ENCODE data around the gene KRTAP5-4.
"Not testable (repeated sequence)": the region's sequence is repeated elsewhere in the genome, so short reads cannot be mapped to it uniquely, and the experiment has no call there.

The KRTAP5-4 gene

DNA sequence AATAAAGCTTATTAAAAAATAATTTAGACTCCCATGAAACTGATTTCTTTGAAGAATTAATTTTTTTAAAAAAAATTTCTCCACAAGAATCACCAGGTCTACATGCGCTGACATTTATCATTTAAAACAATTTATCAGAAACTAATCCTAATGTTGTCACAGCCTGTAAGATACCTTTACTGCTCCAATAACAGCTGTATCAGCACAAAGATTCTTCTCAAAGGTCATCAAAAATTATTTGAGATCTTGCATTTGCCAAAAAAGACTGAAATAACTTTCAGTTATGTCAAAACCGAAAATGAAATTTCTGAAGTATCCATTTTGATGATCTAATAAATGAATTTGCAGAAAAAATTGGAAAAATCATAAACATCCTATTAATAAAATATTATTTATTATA, 15.7 kb upstream of the KRTAP5-4 start:
- DNase-seq (ENCODE audit: low read depth), result no peak

DNA sequence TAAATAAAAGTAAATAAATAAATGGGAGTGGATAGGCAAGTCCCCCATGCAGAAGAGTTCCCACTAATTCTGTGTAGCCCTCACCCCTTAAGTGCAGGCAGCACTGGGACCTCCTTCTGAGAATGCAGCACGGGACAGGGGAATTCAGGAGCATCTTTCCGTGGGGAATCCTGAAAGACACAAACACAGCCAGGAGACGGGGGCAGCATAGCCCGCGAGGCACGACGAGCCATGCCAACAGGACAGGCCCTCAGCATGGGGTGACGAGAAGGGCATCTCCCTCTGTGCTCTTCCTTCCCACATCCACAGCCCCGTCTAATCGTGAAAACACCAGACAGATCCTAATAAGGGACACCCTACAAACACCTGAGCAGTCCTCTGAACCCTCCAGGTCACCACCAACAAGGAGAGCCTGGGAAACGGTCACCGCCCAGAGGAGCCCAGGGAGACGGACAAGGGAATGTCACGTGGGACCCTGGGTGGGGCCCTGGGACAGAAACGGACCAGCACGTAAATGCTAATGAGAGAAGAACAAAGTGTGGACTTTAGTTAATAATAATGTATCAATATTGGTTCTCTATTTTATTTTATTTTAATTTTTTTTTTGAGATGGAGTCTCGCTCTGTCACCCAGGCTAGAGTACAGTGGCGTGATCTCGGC, 14.5 kb upstream of the KRTAP5-4 start:
- DNase-seq (ENCODE audit: low read depth), result no peak

DNA sequence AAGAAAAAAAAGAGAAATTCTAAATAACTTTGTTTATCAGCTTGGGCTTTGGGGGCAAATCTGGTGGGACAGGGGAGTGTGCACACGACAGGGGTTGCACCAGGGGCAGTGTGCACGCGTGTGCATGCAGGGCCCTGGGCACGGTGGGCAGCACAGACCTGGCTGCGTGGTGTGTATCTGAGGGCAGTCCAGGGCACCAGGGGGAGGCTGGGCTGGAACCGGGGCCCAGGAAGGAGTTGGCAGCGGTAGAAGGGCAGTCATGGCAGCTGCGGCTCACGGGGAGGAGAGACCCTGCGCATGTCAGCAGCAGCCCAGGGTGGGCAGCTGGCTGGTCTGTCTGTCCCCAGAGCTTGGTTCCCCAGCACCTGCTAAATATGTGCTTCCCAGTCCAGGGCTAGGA, 11.9 kb upstream of the KRTAP5-4 start:
- DNase-seq (ENCODE audit: low read depth), result no peak

DNA sequence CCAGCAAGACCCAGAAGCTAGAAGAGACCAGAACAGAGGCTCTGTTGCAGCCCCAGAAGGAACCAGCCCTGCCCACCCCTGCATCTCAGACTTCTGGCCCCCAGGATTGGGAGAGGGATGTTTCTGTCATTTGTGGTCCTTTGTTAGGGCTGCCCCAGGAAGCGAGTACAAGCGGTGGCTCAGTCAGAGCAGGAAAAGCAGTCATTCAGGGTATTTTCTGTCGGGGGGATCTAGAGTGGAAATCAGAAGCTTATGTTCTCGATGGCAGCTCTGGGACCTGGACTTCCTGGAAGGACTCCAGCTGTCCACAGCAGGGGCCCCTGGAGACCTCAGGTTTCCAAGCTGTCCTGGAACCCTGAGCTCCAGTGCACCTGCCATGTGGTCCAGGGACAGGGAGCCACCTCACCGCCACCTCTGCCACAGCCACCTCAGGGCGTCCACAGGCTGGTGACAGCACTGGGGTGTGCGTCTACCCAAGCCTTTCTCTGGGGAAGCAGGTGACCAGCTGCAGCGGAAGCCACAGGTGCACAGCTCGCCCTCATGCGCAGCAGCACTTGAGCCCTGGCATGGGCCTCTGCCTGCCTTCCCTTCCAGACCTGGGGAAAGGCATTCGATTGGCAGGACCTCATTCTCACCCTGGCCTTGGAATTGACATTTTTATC, 10.2 kb upstream of the KRTAP5-4 start:
- DNase-seq (ENCODE audit: low read depth), result no peak

DNA sequence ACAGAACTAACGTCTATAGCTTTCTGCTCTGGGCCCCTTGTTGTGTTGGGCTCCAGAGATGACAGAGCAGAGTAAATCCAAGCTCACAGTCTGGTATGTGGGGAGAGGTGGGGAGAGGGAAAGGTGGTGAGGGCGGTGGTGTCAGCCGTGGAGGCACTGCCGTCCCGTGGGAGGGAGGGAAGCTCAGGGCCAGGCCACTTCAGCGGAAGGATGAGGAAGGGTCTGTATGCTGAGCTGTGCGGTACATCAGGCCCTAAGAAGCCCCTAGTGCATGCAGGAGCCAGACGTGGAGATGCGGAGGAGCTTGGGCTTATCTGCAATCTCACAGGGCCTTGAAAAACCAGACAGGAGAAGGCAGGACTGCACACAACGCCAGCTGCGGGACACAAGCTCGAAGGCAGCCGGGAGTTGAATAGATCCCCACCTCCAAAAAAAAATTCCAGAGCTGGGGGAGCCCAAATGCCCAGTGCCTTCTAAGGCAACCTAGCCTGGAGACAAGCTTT, 9.2 kb upstream of the KRTAP5-4 start:
- DNase-seq (ENCODE audit: low read depth), result no peak

DNA sequence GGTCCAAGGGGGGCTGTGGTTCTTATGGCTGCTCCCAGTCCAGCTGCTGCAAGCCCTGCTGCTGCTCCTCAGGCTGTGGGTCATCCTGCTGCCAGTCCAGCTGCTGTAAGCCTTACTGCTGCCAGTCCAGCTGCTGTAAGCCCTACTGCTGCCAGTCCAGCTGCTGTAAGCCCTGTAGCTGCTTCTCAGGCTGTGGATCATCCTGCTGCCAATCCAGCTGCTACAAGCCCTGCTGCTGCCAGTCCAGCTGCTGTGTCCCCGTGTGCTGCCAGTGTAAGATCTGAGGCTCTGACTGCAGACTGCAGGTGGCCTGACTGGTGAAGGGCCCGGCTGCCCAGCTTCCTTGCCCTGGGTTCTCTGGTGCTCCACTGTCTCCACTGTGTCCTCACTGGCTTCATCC, 8.3 kb upstream of the KRTAP5-4 start:
- DNase-seq (ENCODE audit: low read depth), result no peak

DNA sequence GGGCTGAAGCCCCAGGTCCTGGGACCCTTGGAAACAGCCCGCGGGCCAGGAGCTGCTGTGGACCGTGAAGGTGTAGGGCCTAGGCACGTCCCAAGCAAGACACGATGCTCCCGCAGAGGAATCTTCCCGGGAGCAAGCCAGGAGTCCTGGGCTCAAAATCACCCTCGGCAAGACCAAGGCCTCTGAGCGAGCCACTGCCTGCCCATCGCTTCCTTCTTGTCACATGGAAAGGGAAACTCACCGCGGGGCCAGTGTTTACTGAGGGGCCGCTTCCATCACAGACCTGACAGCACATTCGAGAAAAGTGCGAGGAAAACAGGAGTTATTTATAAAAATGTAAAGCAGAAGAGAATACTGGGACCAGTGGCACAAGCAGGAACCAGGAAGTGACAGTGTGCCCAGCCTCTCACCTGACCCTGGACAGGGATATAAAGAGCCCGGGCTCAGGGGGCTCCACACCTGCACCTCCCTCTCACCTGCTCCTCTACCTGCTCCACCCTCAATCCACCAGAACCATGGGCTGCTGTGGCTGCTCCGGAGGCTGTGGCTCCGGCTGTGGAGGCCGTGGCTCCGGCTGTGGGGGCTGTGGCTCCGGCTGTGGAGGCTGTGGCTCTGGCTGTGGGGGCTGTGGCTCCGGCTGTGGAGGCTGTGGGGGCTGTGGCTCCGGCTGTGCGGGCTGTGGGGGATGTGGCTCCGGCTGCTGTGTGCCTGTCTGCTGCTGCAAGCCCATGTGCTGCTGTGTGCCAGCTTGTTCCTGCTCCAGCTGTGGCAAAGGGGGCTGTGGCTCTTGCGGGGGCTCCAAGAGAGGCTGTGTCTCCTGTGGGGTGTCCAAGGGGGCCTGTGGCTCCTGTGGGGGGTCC, 7.6 kb upstream of the KRTAP5-4 start, which contains the start of gene KRTAP5-5:
Gene KRTAP5-5 (plus strand): TSS at position 450 of the 860 bp plus-strand sequence. CDS start 66 bp downstream, at position 516.
- DNase-seq (ENCODE audit: low read depth), result no peak

DNA sequence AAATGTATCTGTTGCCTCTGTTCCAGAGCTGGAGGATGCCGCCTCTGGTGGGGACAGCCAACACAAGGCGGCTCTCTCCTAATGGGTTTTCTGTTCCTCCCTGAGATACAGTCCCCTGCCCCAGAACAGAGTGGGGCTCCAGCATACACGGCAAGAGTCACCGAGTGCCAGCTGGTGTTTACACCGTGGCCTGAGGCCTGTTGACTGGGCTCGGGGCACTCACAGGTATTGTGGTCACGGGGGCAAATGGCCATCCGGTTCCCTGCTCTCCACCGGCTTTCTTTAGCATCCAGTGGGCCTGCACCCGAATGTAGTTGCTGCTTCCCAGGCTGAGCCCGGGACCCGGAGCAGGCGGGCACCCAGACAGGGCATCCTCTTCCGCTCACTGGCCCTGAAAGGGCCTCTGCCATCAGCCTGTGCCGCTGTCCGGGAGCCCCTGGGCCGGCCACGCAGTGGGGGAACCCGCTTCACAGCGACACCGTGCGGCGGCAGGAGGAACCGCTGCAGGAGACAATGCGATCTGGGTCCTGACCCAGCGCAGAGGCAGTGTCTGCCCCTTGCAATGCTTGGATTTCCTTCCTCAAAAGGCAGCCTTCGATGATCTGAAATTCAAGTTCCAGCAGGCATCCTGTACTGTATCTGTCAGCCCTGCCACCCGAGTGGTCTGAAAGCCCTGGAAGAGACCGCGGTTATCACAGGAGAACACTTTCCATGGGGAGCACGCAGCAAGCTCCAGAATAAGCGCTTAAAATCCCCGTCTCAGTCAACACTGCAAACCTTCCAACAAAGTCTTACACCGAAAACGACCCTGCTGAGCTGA, 6.8 kb upstream of the KRTAP5-4 start:
- peak; percentile 52 for DNase-seq (ENCODE audit: low read depth)

DNA sequence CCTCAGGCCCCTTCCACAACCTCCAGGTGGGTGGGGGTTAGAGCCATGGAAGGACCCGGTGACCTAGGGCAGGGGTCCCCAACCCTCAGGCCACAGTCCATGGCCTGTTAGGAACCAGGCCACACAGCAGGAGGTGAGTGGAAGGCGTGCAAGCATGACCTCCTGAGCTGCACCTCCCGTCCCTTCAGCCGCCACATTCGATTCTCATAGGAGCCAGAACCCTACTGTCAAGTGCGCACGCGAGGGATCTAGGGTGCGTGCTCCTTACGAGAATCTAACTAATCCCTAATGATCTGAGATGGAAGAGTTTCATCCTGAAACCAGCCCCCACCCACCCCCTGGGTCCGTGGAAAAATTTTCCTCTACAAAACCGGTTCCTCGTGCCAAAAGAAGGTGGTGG, 3.6 kb upstream of the KRTAP5-4 start:
- DNase-seq (ENCODE audit: low read depth), result no peak

DNA sequence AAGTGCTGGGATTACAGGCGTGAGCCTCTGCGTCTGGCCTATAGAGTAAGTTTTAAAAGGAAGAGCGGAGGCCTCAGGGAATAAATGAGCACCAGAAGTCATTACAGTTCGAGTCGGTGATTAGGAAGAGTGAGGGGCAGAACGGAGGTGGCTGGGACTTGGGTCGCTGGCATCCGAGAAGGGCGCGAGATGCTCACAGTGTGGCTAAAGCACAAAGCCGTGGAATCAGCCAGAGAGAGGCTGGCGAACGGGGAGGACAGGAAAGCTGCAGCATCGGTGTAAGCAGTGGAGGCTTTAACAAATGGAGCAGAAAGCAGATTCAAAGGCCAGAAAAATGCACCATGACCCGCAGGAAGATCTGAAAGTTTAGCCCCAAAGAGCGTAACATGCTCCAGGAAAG, 2.7 kb upstream of the KRTAP5-4 start:
- DNase-seq (ENCODE audit: low read depth), result no peak

DNA sequence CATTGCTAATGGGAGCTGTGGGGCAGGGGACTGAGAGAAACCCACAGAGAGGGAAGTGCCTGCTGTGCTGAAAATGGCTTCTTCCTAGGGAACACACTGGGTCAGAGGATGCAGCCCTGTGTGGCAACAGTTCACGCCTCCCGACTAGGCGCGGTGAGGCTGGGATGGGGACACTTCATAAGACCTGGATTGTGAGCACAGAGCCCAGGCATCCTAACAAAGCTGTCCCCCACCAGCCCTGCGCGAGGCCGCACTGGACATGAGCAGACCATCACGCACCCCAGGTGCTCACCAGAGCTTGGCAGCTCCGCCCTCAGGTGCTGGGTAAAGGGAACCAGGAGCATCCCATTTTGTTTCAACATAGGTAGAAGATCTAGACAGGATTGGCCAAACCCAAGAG, 1.8 kb upstream of the KRTAP5-4 start:
- no peak for DNase-seq (ENCODE audit: low read depth)

DNA sequence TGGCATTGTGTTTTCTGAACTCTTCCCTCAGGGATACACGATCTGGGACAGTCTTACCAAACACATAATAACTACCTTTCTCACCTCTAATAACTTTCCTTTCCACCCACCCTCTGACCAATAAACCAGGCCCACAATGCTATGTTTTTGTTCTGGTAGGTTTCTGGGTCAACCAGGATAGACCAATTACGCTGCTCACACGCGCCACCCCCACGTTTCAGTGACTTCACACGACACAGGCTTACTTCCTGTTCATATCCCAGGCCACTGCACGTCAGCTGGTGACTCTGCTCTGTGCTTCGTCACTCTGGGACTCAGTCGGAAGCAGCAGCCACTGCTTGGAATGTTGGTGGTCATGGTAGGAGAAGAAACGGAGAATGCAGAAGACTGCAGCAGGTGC, 2.5 kb downstream of the KRTAP5-4 start:
- DNase-seq (ENCODE audit: low read depth), result no peak

DNA sequence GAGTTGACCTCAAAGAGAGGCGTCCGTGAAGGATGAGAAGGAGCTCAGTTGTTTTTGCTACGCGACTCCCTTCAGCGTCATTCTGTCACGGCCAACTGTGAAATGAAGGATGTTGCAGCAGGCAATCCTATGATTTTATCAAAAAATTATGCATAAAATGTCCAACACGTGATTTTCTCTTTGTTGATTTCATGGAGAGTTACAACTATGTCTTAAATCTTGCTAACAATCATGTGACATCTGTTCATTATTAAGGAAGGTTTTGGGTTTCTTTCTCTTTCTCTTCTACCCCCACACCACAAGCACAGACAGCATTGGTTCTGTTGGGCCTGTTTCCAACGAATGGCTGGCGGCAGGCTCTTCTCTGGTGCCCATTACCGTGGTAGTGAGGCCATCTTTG, 3.7 kb downstream of the KRTAP5-4 start:
- DNase-seq (ENCODE audit: low read depth), result no peak

DNA sequence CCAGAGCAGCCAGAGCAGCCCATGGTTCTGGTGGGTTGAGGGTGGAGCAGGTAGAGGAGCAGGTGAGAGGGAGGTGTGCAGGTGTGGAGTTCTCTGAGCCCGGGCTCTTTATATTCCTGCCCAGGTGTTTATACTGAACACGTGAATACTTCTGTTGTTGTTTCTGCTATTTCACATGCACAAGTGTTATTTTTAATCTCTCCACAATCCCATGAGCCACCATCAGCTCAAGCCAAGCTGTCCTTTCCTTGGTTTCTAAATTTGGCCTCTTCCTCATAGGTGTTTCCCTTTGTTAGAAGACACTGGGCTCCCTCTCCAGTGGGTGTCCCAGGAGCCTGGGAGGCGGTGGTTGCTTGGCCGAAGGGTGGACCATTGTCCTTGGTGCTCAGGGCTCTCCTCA, 13.6 kb downstream of the KRTAP5-4 start, which contains the start of gene KRTAP5-3:
Gene KRTAP5-3 (minus strand): TSS at position 101 of the 400 bp plus-strand sequence. CDS start 78 bp downstream, at position 23.
- no peak for DNase-seq (ENCODE audit: low read depth)

DNA sequence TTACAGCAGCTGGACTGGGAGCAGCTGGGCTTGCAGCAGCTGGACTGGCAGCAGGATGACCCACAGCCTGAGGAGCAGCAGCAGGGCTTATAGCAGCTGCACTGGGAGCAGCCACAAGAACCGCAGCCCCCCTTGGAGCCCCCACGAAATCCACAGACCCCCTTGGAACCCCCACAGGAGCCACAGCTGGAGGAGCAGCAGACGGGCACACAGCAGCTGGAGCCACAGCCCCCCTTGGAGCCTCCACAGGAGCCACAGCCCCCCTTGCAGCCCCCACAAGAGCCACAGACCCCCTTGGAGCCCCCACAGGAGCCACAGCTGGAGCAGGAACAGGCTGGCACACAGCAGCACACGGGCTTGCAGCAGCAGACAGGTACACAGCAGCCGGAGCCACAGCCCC, 14.0 kb downstream of the KRTAP5-4 start:
- DNase-seq (ENCODE audit: low read depth), result not testable (repeated sequence)

DNA sequence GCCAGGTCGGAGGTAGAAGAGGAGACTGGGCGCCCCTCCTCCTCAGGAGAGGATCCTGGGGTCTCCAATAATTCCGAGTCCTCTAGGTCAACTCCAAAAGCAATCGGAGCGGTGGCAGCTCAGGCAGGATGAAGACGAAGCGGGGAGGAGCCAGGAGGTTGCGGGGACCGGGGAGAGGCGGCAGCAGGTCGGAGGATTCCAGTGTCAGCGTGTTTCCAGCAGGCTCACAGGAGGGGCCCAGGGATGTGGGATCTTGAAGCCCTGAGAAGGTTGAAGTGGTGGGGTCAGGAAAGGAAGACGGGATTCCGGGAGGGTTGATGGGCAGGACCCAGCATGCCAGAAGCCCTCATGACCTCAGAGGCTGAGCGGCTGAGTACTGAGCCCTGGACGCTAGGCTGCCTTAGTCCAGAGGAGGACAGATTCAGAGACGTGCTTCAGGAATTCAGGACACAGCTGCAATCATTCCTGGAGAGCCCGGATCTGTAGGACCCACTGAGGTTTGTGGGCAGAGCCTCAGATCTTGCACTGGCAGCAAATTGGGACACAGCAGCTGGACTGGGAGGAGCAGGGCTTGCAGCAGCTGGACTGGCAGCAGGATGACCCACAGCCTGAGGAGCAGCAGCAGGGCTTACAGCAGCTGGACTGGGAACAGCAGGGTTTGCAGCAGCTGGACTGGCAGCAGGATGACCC, 14.6 kb downstream of the KRTAP5-4 start:
- not testable (repeated sequence) for DNase-seq (ENCODE audit: low read depth)

DNA sequence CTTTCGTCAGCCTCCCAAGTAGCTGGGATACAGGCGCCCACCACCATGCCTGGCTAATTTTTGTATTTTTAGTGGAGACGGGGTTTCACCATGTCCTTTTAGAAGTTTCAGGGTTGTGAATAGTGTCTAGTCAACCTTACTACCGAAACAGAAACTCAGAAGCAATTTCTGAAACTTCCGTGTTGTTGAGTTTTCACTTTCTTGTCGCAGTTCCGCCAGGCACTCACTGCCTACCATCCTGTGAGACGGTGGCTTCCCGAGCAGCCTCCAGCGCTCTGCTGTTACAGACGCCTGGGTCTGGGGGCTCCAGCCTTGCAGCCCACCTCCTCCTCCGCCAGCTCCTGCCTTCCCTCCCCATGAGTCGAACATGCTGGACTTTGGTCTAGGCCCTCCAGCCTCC, 16.0 kb downstream of the KRTAP5-4 start:
- not testable (repeated sequence) for DNase-seq (ENCODE audit: low read depth)

DNA sequence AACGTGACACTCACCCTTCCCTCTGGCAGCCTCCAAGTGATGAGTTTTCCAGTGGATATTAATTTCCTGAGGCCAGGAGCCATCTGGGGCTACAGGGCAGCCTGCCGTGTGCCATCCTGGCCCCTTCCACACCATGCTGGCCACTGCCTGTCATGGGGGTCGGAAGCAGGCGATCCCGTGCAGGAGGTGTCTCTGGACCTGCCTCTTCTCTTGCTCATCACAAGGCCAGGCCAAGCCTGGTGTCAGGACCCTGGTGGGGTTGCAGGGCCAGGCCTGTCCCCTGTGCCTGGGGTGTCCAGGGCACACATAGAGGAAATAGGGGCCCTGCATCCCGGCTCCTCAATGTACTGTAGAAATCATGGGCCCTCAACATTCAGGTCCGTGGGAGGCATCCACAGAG, 17.2 kb downstream of the KRTAP5-4 start:
- no peak for DNase-seq (ENCODE audit: low read depth)

DNA sequence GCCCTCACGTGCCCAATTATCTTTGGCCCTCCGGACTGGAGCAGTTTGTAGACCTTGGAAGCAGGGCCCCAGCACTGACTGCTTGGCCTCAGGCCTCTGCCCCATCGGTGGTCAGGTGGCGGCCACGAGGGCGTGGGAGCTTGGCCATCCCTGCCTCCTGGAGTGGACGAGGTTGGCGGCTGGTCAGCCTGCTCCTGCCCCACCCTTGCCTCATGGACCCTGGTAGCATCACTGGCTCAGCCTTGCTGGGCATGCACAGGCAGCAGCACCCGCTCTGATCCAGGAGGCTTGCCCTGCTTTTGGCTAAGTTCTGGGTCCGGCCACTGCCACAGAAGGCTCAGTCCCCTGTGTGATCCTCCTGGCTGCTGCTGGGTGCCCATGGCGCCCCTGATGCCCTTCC, 17.8 kb downstream of the KRTAP5-4 start:
- DNase-seq (ENCODE audit: low read depth), result no peak

DNA sequence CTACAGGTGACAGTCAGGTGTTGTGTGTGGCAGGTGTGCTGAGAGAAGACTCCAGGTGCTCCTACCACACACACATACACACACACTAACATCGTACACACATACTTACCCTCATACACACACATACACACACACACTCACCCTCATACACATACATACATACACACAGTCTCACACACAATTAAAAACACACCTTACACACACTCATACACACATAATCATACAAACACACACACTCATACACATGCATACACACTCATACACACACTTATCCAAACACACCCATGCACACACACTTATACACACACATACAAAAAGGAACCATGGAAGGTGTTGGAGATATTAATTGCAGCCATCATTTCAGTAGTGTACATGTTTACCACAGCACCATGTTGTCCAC, 18.3 kb downstream of the KRTAP5-4 start:
- no peak for DNase-seq (ENCODE audit: low read depth)

DNA sequence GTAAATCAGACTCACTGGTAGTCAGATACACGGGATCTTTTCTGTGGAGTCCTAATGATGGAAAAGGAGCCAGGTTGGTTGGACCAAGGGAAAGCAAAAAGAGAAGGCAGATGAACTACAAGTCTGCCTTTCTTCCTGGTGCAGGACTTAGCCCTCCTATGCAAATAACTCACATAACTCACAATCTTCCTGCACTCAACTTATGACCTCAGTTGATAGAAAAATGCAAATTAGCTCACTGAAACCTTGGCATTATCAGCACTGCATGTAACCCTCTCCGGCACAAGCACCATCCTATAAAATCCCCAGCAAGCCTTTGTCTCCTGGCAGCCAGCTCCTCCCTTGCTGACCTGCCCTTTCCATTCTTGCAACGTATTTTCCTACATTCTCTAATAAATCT, 20.3 kb downstream of the KRTAP5-4 start:
- not testable (repeated sequence) for DNase-seq (ENCODE audit: low read depth)

All from activated T-cell treated with anti-CD3 and anti-CD28 coated beads for 48 hours (primary cell).